Dendritic cell treated with granulocyte-macrophage colony-stimulating factor and Interleukin-4, amounts not matched to agents 40 ng/mL and 50 ng/mL, for 4 days (primary cell): ENCODE results near the gene CDK12.
"Not testable (repeated sequence)": the region's sequence is repeated elsewhere in the genome, so short reads cannot be mapped to it uniquely, and the experiment has no call there.

Experiments
- H3K27ac Mint-ChIP-seq: one replicate; pipeline ENCODE4 v1.8.0; 2022; ENCODE audit warnings: mild to moderate bottlenecking, mixed read lengths
- H3K27me3 Mint-ChIP-seq: one replicate; pipeline ENCODE4 v1.8.0; 2022; ENCODE audit warnings: mild to moderate bottlenecking, mixed read lengths
- H3K36me3 Mint-ChIP-seq: one replicate; pipeline ENCODE4 v1.8.0; 2022; ENCODE audit warnings: low read depth, mixed read lengths
- H3K4me1 Mint-ChIP-seq: one replicate; pipeline ENCODE4 v1.8.0; 2022; ENCODE audit warnings: low read depth, mixed read lengths
- H3K4me3 Mint-ChIP-seq: one replicate; pipeline ENCODE4 v1.8.0; 2022; ENCODE audit warnings: mild to moderate bottlenecking, moderate library complexity, mixed read lengths
- H3K9me3 Mint-ChIP-seq: one replicate; pipeline ENCODE4 v1.8.0; 2022; ENCODE audit warnings: mixed read lengths
- intact Hi-C: fragments of 100-400 bp; cut with micrococcal nuclease; formaldehyde crosslinking; loops from one replicate; pipeline ENCODE4 v1.15.0; 2022

CDK12 gene

GRCh38 chr17:39525801-39526506 is 64.7 kb downstream of the CDK12 start:
- Mint-ChIP-seq H3K27me3 (no peaks in the 10 kb centered on the region), H3K36me3 (peaks cover 92% of the 10 kb centered on the region), H3K27ac (no peak overlapping the region)

GRCh38 chr17:39527220-39527813 is 66.0 kb downstream of the CDK12 start:
- H3K27ac Mint-ChIP-seq, result no peak overlapping the region
- no peak overlapping the region for H3K4me3 Mint-ChIP-seq
- H3K36me3 Mint-ChIP-seq, result peaks cover 92% of the 10 kb centered on the region
- intact Hi-C loops, result loop anchor here (5.0 kb wide), 1 partner anchor 95 kb away; no protein-coding TSS in a partner anchor
- H3K4me1 Mint-ChIP-seq, result peaks cover 17% of the 10 kb centered on the region
- H3K27me3 Mint-ChIP-seq, result no peaks in the 10 kb centered on the region
- H3K9me3 Mint-ChIP-seq, result no peaks in the 10 kb centered on the region

More at GRCh38 chr17:39525801-39526506, 64.7 kb downstream of the CDK12 start:
- Mint-ChIP-seq H3K4me1 (peaks cover 4% of the 10 kb centered on the region), H3K9me3 (no peaks in the 10 kb centered on the region), H3K4me3 (no peak overlapping the region)
- intact Hi-C loops, result loop anchor here (5.0 kb wide), 1 partner anchor 96 kb away; no protein-coding TSS in a partner anchor

GRCh38 chr17:39529455-39529854 is 68.2 kb downstream of the CDK12 start:
- no peaks in the 10 kb centered on the region for H3K9me3 Mint-ChIP-seq
- no peak overlapping the region for H3K27ac Mint-ChIP-seq
- peaks cover 71% of the 10 kb centered on the region for H3K36me3 Mint-ChIP-seq
- no peaks in the 10 kb centered on the region for H3K27me3 Mint-ChIP-seq
- no peak overlapping the region for H3K4me3 Mint-ChIP-seq
- peaks cover 20% of the 10 kb centered on the region for H3K4me1 Mint-ChIP-seq
- intact Hi-C loops, result loop anchor here (5.0 kb wide), 1 partner anchor 93 kb away; no protein-coding TSS in a partner anchor

GRCh38 chr17:39530513-39530912 is 69.2 kb downstream of the CDK12 start:
- peak overlapping the region; percentile 49 for H3K27ac Mint-ChIP-seq

GRCh38 chr17:39531252-39531651 is 70.0 kb downstream of the CDK12 start:
- H3K36me3 Mint-ChIP-seq, result peaks cover 58% of the 10 kb centered on the region
- H3K27me3 Mint-ChIP-seq, result no peaks in the 10 kb centered on the region
- H3K4me3 Mint-ChIP-seq, result no peak overlapping the region
- intact Hi-C loops, result no loop called here
- H3K27ac Mint-ChIP-seq, result peak overlapping the region; percentile 49
- no peaks in the 10 kb centered on the region for H3K9me3 Mint-ChIP-seq
- peaks cover 26% of the 10 kb centered on the region for H3K4me1 Mint-ChIP-seq

More at GRCh38 chr17:39530513-39530912, 69.2 kb downstream of the CDK12 start:
- Mint-ChIP-seq H3K4me3 (no peak overlapping the region), H3K27me3 (no peaks in the 10 kb centered on the region), H3K36me3 (peaks cover 60% of the 10 kb centered on the region), H3K4me1 (peaks cover 26% of the 10 kb centered on the region), H3K9me3 (no peaks in the 10 kb centered on the region)
- intact Hi-C loops, result no loop called here

- H3K27ac Mint-ChIP-seq, result no peak overlapping the region
- intact Hi-C loops, result no loop called here
Observed at GRCh38 chr17:39533891-39534290, 72.6 kb downstream of the CDK12 start.

GRCh38 chr17:39534768-39535405 is 73.6 kb downstream of the CDK12 start:
- intact Hi-C loops, result no loop called here
- peaks cover 29% of the 10 kb centered on the region for H3K36me3 Mint-ChIP-seq
- no peak overlapping the region for H3K4me3 Mint-ChIP-seq
- no peaks in the 10 kb centered on the region for H3K27me3 Mint-ChIP-seq
- no peak overlapping the region for H3K27ac Mint-ChIP-seq
- H3K4me1 Mint-ChIP-seq, result peaks cover 45% of the 10 kb centered on the region
- no peaks in the 10 kb centered on the region for H3K9me3 Mint-ChIP-seq

More at GRCh38 chr17:39533891-39534290, 72.6 kb downstream of the CDK12 start:
- no peak overlapping the region for H3K4me3 Mint-ChIP-seq
- peaks cover 32% of the 10 kb centered on the region for H3K36me3 Mint-ChIP-seq
- no peaks in the 10 kb centered on the region for H3K9me3 Mint-ChIP-seq
- H3K4me1 Mint-ChIP-seq, result peaks cover 35% of the 10 kb centered on the region
- no peaks in the 10 kb centered on the region for H3K27me3 Mint-ChIP-seq

- intact Hi-C loops, result no loop called here
- Mint-ChIP-seq H3K27ac (no peak overlapping the region), H3K36me3 (peaks cover 13% of the 10 kb centered on the region), H3K9me3 (no peaks in the 10 kb centered on the region), H3K4me1 (peaks cover 42% of the 10 kb centered on the region), H3K4me3 (no peak overlapping the region), H3K27me3 (no peaks in the 10 kb centered on the region)
Observed at GRCh38 chr17:39536468-39536867, 75.2 kb downstream of the CDK12 start.

- not testable (repeated sequence) for H3K4me3 Mint-ChIP-seq
Observed at GRCh38 chr17:39537364-39537763, 76.1 kb downstream of the CDK12 start.

GRCh38 chr17:39538866-39539265 is 77.6 kb downstream of the CDK12 start:
- H3K36me3 Mint-ChIP-seq, result peaks cover 12% of the 10 kb centered on the region
- H3K27me3 Mint-ChIP-seq, result no peaks in the 10 kb centered on the region
- H3K4me1 Mint-ChIP-seq, result peaks cover 35% of the 10 kb centered on the region
- no peak overlapping the region for H3K4me3 Mint-ChIP-seq
- intact Hi-C loops, result no loop called here
- H3K27ac Mint-ChIP-seq, result peak overlapping the region; percentile 4
- no peaks in the 10 kb centered on the region for H3K9me3 Mint-ChIP-seq

More at GRCh38 chr17:39537364-39537763, 76.1 kb downstream of the CDK12 start:
- peaks cover 38% of the 10 kb centered on the region for H3K4me1 Mint-ChIP-seq
- H3K9me3 Mint-ChIP-seq, H3K27me3 Mint-ChIP-seq, intact Hi-C loops, H3K27ac Mint-ChIP-seq: not testable (repeated sequence)
- peaks cover 12% of the 10 kb centered on the region for H3K36me3 Mint-ChIP-seq

GRCh38 chr17:39540611-39541010 is 79.3 kb downstream of the CDK12 start:
- peaks cover 23% of the 10 kb centered on the region for H3K36me3 Mint-ChIP-seq
- no peak overlapping the region for H3K27ac Mint-ChIP-seq
- H3K4me1 Mint-ChIP-seq, result peaks cover 29% of the 10 kb centered on the region
- H3K4me3 Mint-ChIP-seq, result no peak overlapping the region
- no peaks in the 10 kb centered on the region for H3K27me3 Mint-ChIP-seq
- intact Hi-C loops, result no loop called here
- no peaks in the 10 kb centered on the region for H3K9me3 Mint-ChIP-seq

GRCh38 chr17:39541652-39542051 is 80.4 kb downstream of the CDK12 start:
- Mint-ChIP-seq H3K9me3 (no peaks in the 10 kb centered on the region), H3K27me3 (no peaks in the 10 kb centered on the region), H3K4me1 (peaks cover 29% of the 10 kb centered on the region), H3K36me3 (peaks cover 29% of the 10 kb centered on the region), H3K27ac (peak overlapping the region; percentile 31), H3K4me3 (no peak overlapping the region)
- intact Hi-C loops, result no loop called here

- peaks cover 25% of the 10 kb centered on the region for H3K4me1 Mint-ChIP-seq
- H3K27me3 Mint-ChIP-seq, result no peaks in the 10 kb centered on the region
- H3K27ac Mint-ChIP-seq, result no peak overlapping the region
- H3K4me3 Mint-ChIP-seq, result no peak overlapping the region
- peaks cover 44% of the 10 kb centered on the region for H3K36me3 Mint-ChIP-seq
- no peaks in the 10 kb centered on the region for H3K9me3 Mint-ChIP-seq
- intact Hi-C loops, result no loop called here
Observed at GRCh38 chr17:39543176-39543575, 81.9 kb downstream of the CDK12 start.

GRCh38 chr17:39543664-39544063 is 82.4 kb downstream of the CDK12 start:
- Mint-ChIP-seq H3K4me3 (no peak overlapping the region), H3K4me1 (peaks cover 20% of the 10 kb centered on the region), H3K27me3 (no peaks in the 10 kb centered on the region), H3K36me3 (peaks cover 49% of the 10 kb centered on the region), H3K27ac (no peak overlapping the region), H3K9me3 (no peaks in the 10 kb centered on the region)
- intact Hi-C loops, result no loop called here
